HG02981 (cell line): ENCODE results near the gene ZNF594.
"Not testable (repeated sequence)": the region's sequence is repeated elsewhere in the genome, so short reads cannot be mapped to it uniquely, and the experiment has no call there.

ENCODE experiments used
- ATAC-seq: cut with Tn5 transposase; IDR thresholded peaks from one replicate; pipeline ENCODE4 v1.9.1; 2021; ENCODE audit warnings: mild to moderate bottlenecking, moderate library complexity; ENCODE audit not compliant: unreplicated experiment

The ZNF594 gene

GRCh38 chr17:5203178-5203907 lies 11.7 kb upstream of the ZNF594 start:
- no peak for ATAC-seq

GRCh38 chr17:5201011-5201410 lies 9.3 kb upstream of the ZNF594 start:
- no peak for ATAC-seq

GRCh38 chr17:5200360-5200759 lies 8.7 kb upstream of the ZNF594 start:
- no peak for ATAC-seq

- ATAC-seq: no peak
Observed at GRCh38 chr17:5198472-5198871, 6.8 kb upstream of the ZNF594 start.

- no peak for ATAC-seq
Observed at GRCh38 chr17:5194346-5194745, 2.7 kb upstream of the ZNF594 start.

- ATAC-seq: no peak
Observed at GRCh38 chr17:5184288-5184687, 7.4 kb downstream of the ZNF594 start.

GRCh38 chr17:5183410-5183793 lies 8.3 kb downstream of the ZNF594 start:
- no peak for ATAC-seq

- ATAC-seq: no peak
Observed at GRCh38 chr17:5182597-5183409, 8.9 kb downstream of the ZNF594 start.

- ATAC-seq: no peak
Observed at GRCh38 chr17:5181509-5182305, 10.0 kb downstream of the ZNF594 start.

GRCh38 chr17:5179003-5179402 lies 12.7 kb downstream of the ZNF594 start:
- no peak for ATAC-seq

GRCh38 chr17:5175027-5175426 lies 16.6 kb downstream of the ZNF594 start:
- not testable (repeated sequence) for ATAC-seq

- not testable (repeated sequence) for ATAC-seq
Observed at GRCh38 chr17:5165791-5166564, 25.7 kb downstream of the ZNF594 start.

GRCh38 chr17:5164436-5164835 lies 27.2 kb downstream of the ZNF594 start:
- ATAC-seq: no peak

- not testable (repeated sequence) for ATAC-seq
Observed at GRCh38 chr17:5161793-5162192, 29.9 kb downstream of the ZNF594 start.

GRCh38 chr17:5160702-5161101 lies 31.0 kb downstream of the ZNF594 start:
- not testable (repeated sequence) for ATAC-seq

GRCh38 chr17:5146122-5146521 lies 45.5 kb downstream of the ZNF594 start:
- ATAC-seq: not testable (repeated sequence)

- ATAC-seq: not testable (repeated sequence)
Observed at GRCh38 chr17:5142877-5143276, 48.8 kb downstream of the ZNF594 start.

GRCh38 chr17:5139458-5139732 lies 52.3 kb downstream of the ZNF594 start:
- no peak for ATAC-seq

GRCh38 chr17:5138616-5139457 lies 52.8 kb downstream of the ZNF594 start:
- ATAC-seq: no peak

GRCh38 chr17:5138198-5138544 lies 53.5 kb downstream of the ZNF594 start:
- ATAC-seq: not testable (repeated sequence)
